CD14-positive monocyte (primary cell): ENCODE data around the gene CEP89. TPM values are rescaled to one million over a fixed set of nuclear protein-coding genes. Genes with fewer than 3 reads are reported as not detected.

Experiments
- DNase-seq, 3 donors: peaks; one replicate each; pipeline ENCODE4 v3.0.0-alpha.2; 2011 to 2022
- H2AFZ ChIP-seq: 2 replicates; pipeline ENCODE4 v1.6.0; 2012; ENCODE audit warnings: mild to moderate bottlenecking, low read depth, low read length, inconsistent platforms; ENCODE audit not compliant: insufficient read depth, poor library complexity, severe bottlenecking
- H3K27ac ChIP-seq, 2 donors: 1 replicate in 1 of 2; 2 replicates in 1 of 2; pipeline ENCODE4 v1.5.1; 2012 to 2013; ENCODE audit warnings: low read length in 2 of 2, control low read depth in 1 of 2, inconsistent platforms in 1 of 2, low read depth in 1 of 2, mild to moderate bottlenecking in 1 of 2
- H3K27me3 ChIP-seq, 2 donors: one replicate each; pipeline versions ENCODE4 v1.6.0 to v1.6.1; 2011 to 2013; ENCODE audit warnings: low read length in 2 of 2; ENCODE audit not compliant: control insufficient read depth in 2 of 2, insufficient read depth in 2 of 2
- H3K36me3 ChIP-seq, 2 donors: replicated peaks in 1 of 2; 1 replicate in 1 of 2; 2 replicates in 1 of 2; pipeline versions ENCODE4 v1.5.1 to v1.6.1; 2012 to 2013; ENCODE audit warnings: low read length in 2 of 2, control low read depth in 1 of 2, inconsistent platforms in 1 of 2, mild to moderate bottlenecking in 1 of 2; ENCODE audit not compliant: insufficient read depth in 2 of 2, control insufficient read depth in 1 of 2
- H3K4me1 ChIP-seq, 2 donors: 1 replicate in 1 of 2; 2 replicates in 1 of 2; pipeline versions ENCODE4 v1.5.1 to v1.6.1; 2012 to 2013; ENCODE audit warnings: low read length in 2 of 2, control low read depth in 1 of 2, inconsistent platforms in 1 of 2, mild to moderate bottlenecking in 1 of 2, moderate library complexity in 1 of 2; ENCODE audit not compliant: insufficient read depth in 2 of 2, control insufficient read depth in 1 of 2
- H3K4me2 ChIP-seq: replicated peaks from 2 replicates; pipeline ENCODE3; 2012; ENCODE audit warnings: low read length, moderate library complexity, mild to moderate bottlenecking; ENCODE audit not compliant: poor library complexity, severe bottlenecking; ENCODE audit errors: extremely low read depth
- H3K4me3 ChIP-seq, 3 experiments: fragments of 200-600 bp in 1 of 3; sonication (generic) in 1 of 3; replicated peaks in 1 of 3; 1 replicate in 2 of 3; 2 replicates in 1 of 3; pipeline ENCODE4 v1.5.1; 2011 to 2013; ENCODE audit warnings: low read length in 3 of 3, mild to moderate bottlenecking in 3 of 3, control low read depth in 2 of 3, low read depth in 2 of 3, inconsistent platforms in 1 of 3, moderate library complexity in 1 of 3
- H3K79me2 ChIP-seq: 2 replicates; pipeline ENCODE4 v1.6.0; 2012; ENCODE audit warnings: mild to moderate bottlenecking, control low read depth, inconsistent platforms, low read length, moderate library complexity; ENCODE audit not compliant: insufficient read depth
- H3K9ac ChIP-seq: 2 replicates; pipeline ENCODE4 v1.6.0; 2017; ENCODE audit warnings: low read length, mild to moderate bottlenecking; ENCODE audit not compliant: insufficient read depth, poor library complexity, severe bottlenecking
- H3K9me3 ChIP-seq, 2 donors: replicated peaks in 1 of 2; 1 replicate in 1 of 2; 2 replicates in 1 of 2; pipeline versions ENCODE4 v1.5.1 to v1.6.1; 2012 to 2013; ENCODE audit warnings: low read length in 2 of 2, control low read depth in 1 of 2; ENCODE audit not compliant: control insufficient read depth in 1 of 2, insufficient read depth in 1 of 2
- H4K20me1 ChIP-seq: 2 replicates; pipeline ENCODE4 v1.6.0; 2012; ENCODE audit warnings: mild to moderate bottlenecking, low read length, control low read depth, moderate library complexity; ENCODE audit not compliant: insufficient read depth
- H3K27ac Mint-ChIP-seq, 7 donors: one replicate each; pipeline ENCODE4 v1.8.0; 2020; ENCODE audit warnings: mild to moderate bottlenecking in 7 of 7, mixed read lengths in 7 of 7, moderate library complexity in 6 of 7, inconsistent platforms in 2 of 7
- H3K27me3 Mint-ChIP-seq, 3 donors: one replicate each; pipeline ENCODE4 v1.8.0; 2021 to 2022; ENCODE audit warnings: low read depth in 3 of 3, mild to moderate bottlenecking in 3 of 3, mixed read lengths in 3 of 3, moderate library complexity in 3 of 3, inconsistent platforms in 1 of 3
- H3K36me3 Mint-ChIP-seq, 2 donors: one replicate each; pipeline ENCODE4 v1.8.0; 2020; ENCODE audit warnings: mixed read lengths in 2 of 2, inconsistent platforms in 1 of 2, mild to moderate bottlenecking in 1 of 2
- H3K4me1 Mint-ChIP-seq: one replicate; pipeline ENCODE4 v1.8.0; 2020; ENCODE audit warnings: mild to moderate bottlenecking, mixed read lengths
- H3K4me3 Mint-ChIP-seq, 2 donors: one replicate each; pipeline ENCODE4 v1.8.0; 2020; ENCODE audit warnings: mild to moderate bottlenecking in 2 of 2, mixed read lengths in 2 of 2, moderate library complexity in 1 of 2
- H3K9me3 Mint-ChIP-seq, 7 donors: one replicate each; pipeline ENCODE4 v1.8.0; 2020 to 2022; ENCODE audit warnings: mixed read lengths in 7 of 7, mild to moderate bottlenecking in 6 of 7, moderate library complexity in 6 of 7, inconsistent platforms in 2 of 7
- CTCF ChIP-seq: fragments of 200-600 bp; IDR thresholded peaks from one replicate; pipeline ENCODE4 v1.8.0; 2022; ENCODE audit warnings: antibody characterized with exemption, mild to moderate bottlenecking
- WGBS: methylation state at CpG from one replicate; pipeline ENCODE4 v1.1.5; 2013; ENCODE audit warnings: missing lambda C conversion rate; ENCODE audit not compliant: insufficient coverage; 5-methylcytosine and 5-hydroxymethylcytosine counted together
- intact Hi-C, 2 donors: fragments of 100-400 bp; cut with micrococcal nuclease; formaldehyde crosslinking; loops; one replicate each; pipeline versions ENCODE4 v1.15.0 to v1.15.1; 2023
- polyA plus RNA-seq, 3 donors: library from polyadenylated mRNA; depleted of rRNA in 1 of 3; unstranded in 2 of 3; stranded (reverse) in 1 of 3; fragments of 300-500 nt in 2 of 3; fragments of >200 nt in 1 of 3; fragmentation: Illumina TruSeq in 2 of 3; gene quantifications; 1 replicate in 2 of 3; 2 replicates in 1 of 3; pipeline ENCODE4 v1.2.3, GENCODE V29; 2012 to 2021

CEP89 gene
- polyA plus RNA-seq, 3 donors = 4.6 to 6.5 (median 4.7) TPM

DNA sequence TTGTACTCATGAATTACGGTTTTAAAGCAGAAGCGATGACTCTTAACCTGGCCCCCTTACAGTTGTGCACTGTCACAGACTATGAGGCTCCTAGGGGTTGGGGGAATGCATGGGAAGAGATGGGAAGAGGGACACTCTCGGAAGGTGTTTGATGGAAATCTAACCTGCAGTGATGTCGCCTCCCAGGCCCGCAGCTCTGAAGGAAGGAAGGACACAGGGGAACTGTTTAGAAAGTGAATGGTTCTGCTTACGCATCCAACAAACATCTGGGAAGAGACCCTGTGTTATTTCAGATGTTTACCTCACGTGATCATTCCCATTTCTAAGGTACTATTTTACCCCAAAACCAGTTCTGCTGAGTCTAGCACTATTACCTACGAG is 54.2 kb downstream of the CEP89 start:
- no peak overlapping the region for H3K27ac Mint-ChIP-seq
- H3K36me3 ChIP-seq = peaks cover 11 to 23% of the 10 kb centered on the region in 2 donors

DNA sequence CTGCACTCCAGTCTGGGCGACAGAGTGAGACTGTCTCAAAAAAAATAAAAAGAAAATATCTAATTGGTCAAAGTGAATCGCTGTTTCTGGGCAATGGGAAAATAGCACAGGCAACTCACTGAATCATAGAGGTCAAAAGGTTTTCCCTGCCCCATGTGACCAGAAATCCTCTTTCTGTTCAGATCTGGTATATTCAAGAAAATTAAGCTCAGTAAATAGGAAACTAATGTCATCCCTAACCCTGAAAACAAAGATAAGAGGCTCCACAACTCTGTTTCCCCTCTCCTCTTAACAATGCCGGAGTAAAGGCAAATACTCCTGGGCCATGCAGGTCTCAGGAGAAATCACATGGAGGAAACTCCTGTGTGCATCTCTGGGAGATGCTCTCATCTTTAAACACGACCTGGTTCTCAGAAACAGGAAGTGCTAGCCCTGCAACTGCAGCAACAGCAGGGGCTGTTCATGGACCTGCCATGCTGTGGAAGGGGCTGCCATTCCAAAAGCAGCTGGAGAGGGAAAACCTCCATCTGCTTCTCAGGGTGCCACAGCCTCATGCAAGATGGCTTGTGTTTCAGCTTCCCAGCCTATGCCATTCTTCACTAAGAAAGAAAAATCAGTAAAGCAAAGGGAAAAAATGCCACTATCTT is 54.7 kb downstream of the CEP89 start:
- no peaks in the 10 kb centered on the region for H4K20me1 ChIP-seq
- H3K4me3 ChIP-seq = no peak overlapping the region
- Mint-ChIP-seq H3K4me3 (no peak overlapping the region), H3K27me3 (no peaks in the 10 kb centered on the region), H3K27ac (peak overlapping the region in 1 of 7 donors; percentile 41), H3K9me3 (no peaks in the 10 kb centered on the region), H3K36me3 (peaks cover 16 to 38% of the 10 kb centered on the region in 2 donors), H3K4me1 (peaks cover 2% of the 10 kb centered on the region)
- no peak overlapping the region for H3K4me2 ChIP-seq
- H2AFZ ChIP-seq = no peak overlapping the region
- no peak for DNase-seq
- no peak overlapping the region for H3K9ac ChIP-seq
- WGBS = 53% methylated on average over 2 of the region's 4 CpGs
- no peak for TF ChIP-seq CTCF
- no peaks in the 10 kb centered on the region for H3K79me2 ChIP-seq
- H3K4me1 ChIP-seq = no peaks in the 10 kb centered on the region
- no peak overlapping the region for H3K27ac ChIP-seq
- intact Hi-C loops = no loop called here
- no peaks in the 10 kb centered on the region for H3K27me3 ChIP-seq
- peaks cover 11 to 23% of the 10 kb centered on the region in 2 donors for H3K36me3 ChIP-seq
- no peaks in the 10 kb centered on the region for H3K9me3 ChIP-seq

More for the DNA sequence above, 54.2 kb downstream of the CEP89 start:
- Mint-ChIP-seq H3K4me3 (no peak overlapping the region), H3K27me3 (no peaks in the 10 kb centered on the region), H3K4me1 (peaks cover 2% of the 10 kb centered on the region), H3K36me3 (peaks cover 12 to 42% of the 10 kb centered on the region in 2 donors), H3K9me3 (no peaks in the 10 kb centered on the region)
- Histone ChIP-seq H3K79me2 (no peaks in the 10 kb centered on the region), H2AFZ (no peak overlapping the region), H3K27ac (no peak overlapping the region), H3K4me3 (no peak overlapping the region), H4K20me1 (no peaks in the 10 kb centered on the region), H3K4me2 (no peak overlapping the region), H3K27me3 (no peaks in the 10 kb centered on the region), H3K9me3 (no peaks in the 10 kb centered on the region), H3K9ac (no peak overlapping the region), H3K4me1 (no peaks in the 10 kb centered on the region)
- no peak for TF ChIP-seq CTCF
- intact Hi-C loops = no loop called here
- WGBS = no CpG with 5 or more reads among the region's 8 CpGs
- DNase-seq = no peak
